ENCODE results near the gene CTSW. TPM values are rescaled to one million over a fixed set of nuclear protein-coding genes. Genes with fewer than 3 reads are reported as not detected.
A peak's percentile ranks its signal among the peaks of the same experiment; 100 is the strongest.

The CTSW gene
- total RNA-seq, 2 experiments from 2014 or later: 124 to 126 TPM

GRCh38 chr11:65911682-65912568 is 32.3 kb downstream of the CTSW start:
- POLR2A ChIA-PET: interaction anchor here (0.9 to 2.5 kb wide), 2 partner anchors 11 to 18 kb away, joined by 3 to 12 read pairs; partner anchors contain the start of gene FOSL1
- intact Hi-C loops (cut with micrococcal nuclease): no loop called here
- Mint-ChIP-seq H3K27ac (no peak overlapping the region), H3K27me3 (peaks cover 4% of the 10 kb centered on the region), H3K36me3 (ENCODE audit: low read depth) (peaks cover 4% of the 10 kb centered on the region), H3K4me3 (no peak overlapping the region), H3K4me1 (ENCODE audit: low read depth) (peaks cover 20% of the 10 kb centered on the region), H3K9me3 (no peaks in the 10 kb centered on the region)
- DNase-seq (no peak), ATAC-seq (no peak)
- CTCF ChIA-PET: interaction anchor here (1.2 to 1.5 kb wide), 2 partner anchors 11 to 27 kb away, joined by 3 read pairs; no protein-coding TSS in a partner anchor
- TF ChIP-seq CTCF (IDR thresholded peaks at IDR 0.05): no peak

GRCh38 chr11:65912845-65913244 is 33.2 kb downstream of the CTSW start:
- peak; percentile 32 for ATAC-seq

GRCh38 chr11:65915101-65915820 is 35.6 kb downstream of the CTSW start:
- ChIA-PET POLR2A (interaction anchor here (0.9 to 2.0 kb wide), 5 partner anchors 14 to 43 kb away, joined by 3 to 8 read pairs (median 4); partner anchors contain the start of gene CCDC85B), CTCF (interaction anchor here (0.7 to 1.8 kb wide), 4 partner anchors 14 to 31 kb away, joined by 3 to 4 read pairs (median 3); no protein-coding TSS in a partner anchor)

More at GRCh38 chr11:65912845-65913244, 33.2 kb downstream of the CTSW start:
- Mint-ChIP-seq H3K4me3 (no peak overlapping the region), H3K36me3 (ENCODE audit: low read depth) (peaks cover 7% of the 10 kb centered on the region), H3K9me3 (no peaks in the 10 kb centered on the region), H3K27ac (no peak overlapping the region), H3K4me1 (ENCODE audit: low read depth) (peaks cover 26% of the 10 kb centered on the region), H3K27me3 (peaks cover 4% of the 10 kb centered on the region)
- ChIA-PET POLR2A (interaction anchor here (2.5 kb wide), 1 partner anchor 12 kb away, joined by 12 read pairs; the partner anchor contains the start of gene FOSL1), CTCF (interaction anchor here (1.2 to 1.5 kb wide), 2 partner anchors 10 to 28 kb away, joined by 3 read pairs; no protein-coding TSS in a partner anchor)
- intact Hi-C loops (cut with micrococcal nuclease): no loop called here
- DNase-seq: no peak
- TF ChIP-seq CTCF (IDR thresholded peaks at IDR 0.05): no peak

GRCh38 chr11:65915821-65916251 is 36.2 kb downstream of the CTSW start:
- ATAC-seq (no peak), DNase-seq (no peak)
- H3K4me1 Mint-ChIP-seq (ENCODE audit: low read depth): peaks cover 28% of the 10 kb centered on the region
- intact Hi-C loops (cut with micrococcal nuclease): no loop called here
- H3K4me3 Mint-ChIP-seq: no peak overlapping the region
- H3K27me3 Mint-ChIP-seq: no peaks in the 10 kb centered on the region
- no peaks in the 10 kb centered on the region for H3K9me3 Mint-ChIP-seq
- H3K27ac Mint-ChIP-seq: no peak overlapping the region
- ChIA-PET POLR2A (interaction anchor here (1.1 to 2.0 kb wide), 3 partner anchors 14 to 22 kb away, joined by 3 to 8 read pairs (median 6); no protein-coding TSS in a partner anchor), CTCF (interaction anchor here (0.7 to 1.8 kb wide), 4 partner anchors 14 to 32 kb away, joined by 3 to 4 read pairs (median 3); no protein-coding TSS in a partner anchor)
- H3K36me3 Mint-ChIP-seq (ENCODE audit: low read depth): peaks cover 11% of the 10 kb centered on the region
- TF ChIP-seq CTCF (IDR thresholded peaks at IDR 0.05): no peak

More at GRCh38 chr11:65915101-65915820, 35.6 kb downstream of the CTSW start:
- peaks cover 24% of the 10 kb centered on the region for H3K4me1 Mint-ChIP-seq (ENCODE audit: low read depth)
- H3K27me3 Mint-ChIP-seq: no peaks in the 10 kb centered on the region
- no peak overlapping the region for H3K27ac Mint-ChIP-seq
- no peak for TF ChIP-seq CTCF (IDR thresholded peaks at IDR 0.05)
- ATAC-seq: no peak
- H3K36me3 Mint-ChIP-seq (ENCODE audit: low read depth): peaks cover 9% of the 10 kb centered on the region
- H3K9me3 Mint-ChIP-seq: no peaks in the 10 kb centered on the region
- no peak for DNase-seq
- no peak overlapping the region for H3K4me3 Mint-ChIP-seq
- intact Hi-C loops (cut with micrococcal nuclease): no loop called here
